HepG2 (cell line): ENCODE data around the gene VKORC1. TPM values are rescaled to one million over a fixed set of nuclear protein-coding genes. Genes with fewer than 3 reads are reported as not detected.

Experiments used
- ARNTL ChIP-seq: sonication (generic); formaldehyde crosslinking; IDR thresholded peaks from 2 replicates; pipeline ENCODE4 v1.4.0; 2020; ENCODE audit warnings: mild to moderate bottlenecking, missing genetic modification reagents
- HCFC1 ChIP-seq: fragments of 150-350 bp; IDR thresholded peaks from 2 replicates; pipeline ENCODE4 v1.6.1; 2014; ENCODE audit warnings: low read depth, low read length
- HES4 ChIP-seq: sonication (generic); formaldehyde crosslinking; IDR thresholded peaks from 2 replicates; pipeline ENCODE4 v1.9.0; 2021; ENCODE audit warnings: mild to moderate bottlenecking, missing genetic modification reagents, borderline replicate concordance
- IKZF4 ChIP-seq: sonication (generic); formaldehyde crosslinking; IDR thresholded peaks from 2 replicates; pipeline ENCODE4 v1.5.1; 2020; ENCODE audit warnings: borderline replicate concordance, mild to moderate bottlenecking, low read depth, missing genetic modification reagents; ENCODE audit errors: not compliant biosample characterization
- JUND ChIP-seq: sonication (generic); formaldehyde crosslinking; IDR thresholded peaks from 2 replicates; pipeline ENCODE4 v1.8.0; 2022; ENCODE audit warnings: mild to moderate bottlenecking, missing genetic modification reagents
- KLF12 ChIP-seq: sonication (generic); formaldehyde crosslinking; IDR thresholded peaks from 2 replicates; pipeline ENCODE4 v1.4.0; 2020; ENCODE audit warnings: missing genetic modification reagents, borderline replicate concordance
- KLF16 ChIP-seq, 2 experiments: sonication (generic) in 1 of 2; formaldehyde crosslinking in 1 of 2; IDR thresholded peaks; 2 replicates each; pipeline versions ENCODE4 v1.6.1 to v1.8.0; 2016 to 2023; ENCODE audit warnings: missing genetic modification reagents in 2 of 2, missing compliant biosample characterization in 1 of 2
- KLF9 ChIP-seq: IDR thresholded peaks from 2 replicates; pipeline ENCODE4 v1.6.1; 2016; ENCODE audit warnings: low read depth
- MXD4 ChIP-seq: IDR thresholded peaks from 2 replicates; pipeline ENCODE4 v1.6.1; 2016; ENCODE audit warnings: mild to moderate bottlenecking, missing biosample characterization, missing genetic modification reagents
- NFKB2 ChIP-seq: sonication (generic); formaldehyde crosslinking; IDR thresholded peaks from 2 replicates; pipeline ENCODE4 v1.4.0; 2020; ENCODE audit warnings: missing genetic modification reagents, borderline replicate concordance
- ZFY ChIP-seq: sonication (generic); formaldehyde crosslinking; IDR thresholded peaks from 2 replicates; pipeline ENCODE4 v1.4.0; 2020; ENCODE audit warnings: missing genetic modification reagents
- ZNF263 ChIP-seq: sonication (generic); formaldehyde crosslinking; IDR thresholded peaks from 2 replicates; pipeline ENCODE4 v1.4.0; 2020; ENCODE audit warnings: missing genetic modification reagents
- ZNF383 ChIP-seq: sonication (generic); formaldehyde crosslinking; IDR thresholded peaks from 2 replicates; pipeline ENCODE4 v1.4.0; 2020; ENCODE audit warnings: missing genetic modification reagents, mild to moderate bottlenecking, borderline replicate concordance
- ZNF605 ChIP-seq: sonication (generic); formaldehyde crosslinking; IDR thresholded peaks from 2 replicates; pipeline ENCODE4 v1.8.0; 2022; ENCODE audit warnings: mild to moderate bottlenecking, missing genetic modification reagents
- ZNF782 ChIP-seq: sonication (generic); formaldehyde crosslinking; IDR thresholded peaks from 2 replicates; pipeline ENCODE4 v1.4.0; 2020; ENCODE audit warnings: missing genetic modification reagents, mild to moderate bottlenecking, borderline replicate concordance
- ZNF891 ChIP-seq: sonication (generic); formaldehyde crosslinking; IDR thresholded peaks from 2 replicates; pipeline ENCODE4 v1.5.0; 2020; ENCODE audit warnings: mild to moderate bottlenecking, missing genetic modification reagents
- polyA plus RNA-seq, 8 experiments: library from polyadenylated mRNA; depleted of rRNA in 3 of 8; stranded (reverse) in 7 of 8; unstranded in 1 of 8; fragments of >200 nt; fragmentation: Illumina TruSeq in 4 of 8; extraction: Trizol in 4 of 8; gene quantifications; 2 replicates each; pipeline versions ENCODE4 v1.2.1 to v1.2.3, GENCODE V29; 2011 to 2016; ENCODE audit warnings: low read depth in 4 of 8, missing spikeins in 1 of 8, mixed read lengths in 1 of 8; ENCODE audit not compliant: insufficient read depth in 1 of 8
- total RNA-seq, 5 experiments: library from RNA; depleted of rRNA; stranded (reverse); fragments of >200 nt; fragmentation: Illumina TruSeq; extraction: Trizol; gene quantifications; 2 replicates each; pipeline ENCODE4 v1.2.3, GENCODE V29; 2016; ENCODE audit warnings: low read depth in 1 of 5
- TF ChIP-seq, protein P1 (sequence below): IDR thresholded peaks from 2 replicates; pipeline ENCODE4 v1.6.1; 2012; ENCODE audit warnings: inconsistent platforms
- TF ChIP-seq, protein P2 (sequence below): sonication (generic); formaldehyde crosslinking; IDR thresholded peaks from 2 replicates; pipeline ENCODE4 v1.5.0; 2020; ENCODE audit warnings: mild to moderate bottlenecking, missing genetic modification reagents, borderline replicate concordance
- TF ChIP-seq, protein P3 (sequence below): sonication (generic); formaldehyde crosslinking; IDR thresholded peaks from 2 replicates; pipeline ENCODE4 v1.8.1; 2023; ENCODE audit warnings: missing genetic modification reagents, inconsistent platforms, borderline replicate concordance
- TF ChIP-seq, protein P4 (sequence below): sonication (generic); formaldehyde crosslinking; IDR thresholded peaks from 2 replicates; pipeline ENCODE4 v1.5.0; 2020; ENCODE audit warnings: missing genetic modification reagents

VKORC1 gene
- total and polyA plus RNA-seq, 2 of the 13 experiments (the other 11 are each of a cell fraction or from before 2014, with no cell fraction given), result 141 to 615 TPM

DNA sequence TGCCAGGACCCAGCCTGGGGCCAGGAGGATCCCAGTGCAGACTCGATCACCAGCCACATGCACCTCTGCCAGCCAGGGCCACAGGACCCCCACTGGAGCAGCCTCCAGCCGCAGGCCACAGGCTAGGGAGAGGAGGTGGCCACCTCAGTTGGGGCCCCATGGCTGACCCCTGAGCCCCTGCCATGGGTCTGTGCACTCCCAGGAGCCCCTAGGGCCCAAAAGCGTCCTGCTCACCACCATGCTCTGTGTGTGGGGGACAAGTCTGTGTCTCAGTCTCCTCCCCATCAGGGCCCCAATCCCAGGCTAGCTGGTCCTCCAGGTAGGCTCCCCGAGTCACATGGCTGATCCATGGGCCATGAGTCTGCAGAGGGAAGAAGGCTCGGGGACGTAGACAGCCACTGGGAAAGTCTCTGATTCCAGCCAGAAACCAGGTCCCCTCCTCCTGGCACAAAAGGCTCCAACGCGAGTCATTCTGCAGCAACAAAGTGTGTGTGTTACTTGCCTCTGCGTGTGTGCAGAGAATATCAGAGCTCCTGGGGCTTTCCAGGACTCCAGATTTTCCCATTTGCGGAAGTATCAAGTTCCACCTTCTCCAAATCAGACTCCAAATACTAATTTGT lies 47.0 kb upstream of the VKORC1 start (continued):
- no peak for TF ChIP-seq ZNF605 (CRISPR knock-in tag)
- TF ChIP-seq ARNTL (CRISPR knock-in tag), result peak; percentile 43; the same call in 1 of the 2 replicates
- no peak for TF ChIP-seq HCFC1
- TF ChIP-seq KLF16 (CRISPR knock-in tag; IDR thresholded peaks at IDR 0.05), result no peak; a peak in 1 of 4 replicates
- TF ChIP-seq ZNF891, result 0 out of 2 replicates have a peak, but pooled peaks have one; percentile 50
- no peak for TF ChIP-seq NFKB2
- peak; percentile 34; the same call in 1 of the 2 replicates for TF ChIP-seq ZFY (CRISPR knock-in tag)
- TF ChIP-seq IKZF4 (CRISPR knock-in tag), result no peak
- TF ChIP-seq KLF9 (CRISPR knock-in tag), result no peak
- 0 out of 2 replicates have a peak, but pooled peaks have one; percentile 29 for TF ChIP-seq ZNF782 (CRISPR knock-in tag)
- TF ChIP-seq ZNF383, result no peak
- TF ChIP-seq HES4 (CRISPR knock-in tag), result no peak
- TF ChIP-seq KLF12 (CRISPR knock-in tag), result no peak
- TF ChIP-seq, protein P1, sequence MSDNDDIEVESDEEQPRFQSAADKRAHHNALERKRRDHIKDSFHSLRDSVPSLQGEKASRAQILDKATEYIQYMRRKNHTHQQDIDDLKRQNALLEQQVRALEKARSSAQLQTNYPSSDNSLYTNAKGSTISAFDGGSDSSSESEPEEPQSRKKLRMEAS, result peak; percentile 67; the same call in 1 of the 2 replicates
- no peak; the same call in 1 of the 2 replicates for TF ChIP-seq MXD4 (CRISPR knock-in tag)
- TF ChIP-seq, protein P2, sequence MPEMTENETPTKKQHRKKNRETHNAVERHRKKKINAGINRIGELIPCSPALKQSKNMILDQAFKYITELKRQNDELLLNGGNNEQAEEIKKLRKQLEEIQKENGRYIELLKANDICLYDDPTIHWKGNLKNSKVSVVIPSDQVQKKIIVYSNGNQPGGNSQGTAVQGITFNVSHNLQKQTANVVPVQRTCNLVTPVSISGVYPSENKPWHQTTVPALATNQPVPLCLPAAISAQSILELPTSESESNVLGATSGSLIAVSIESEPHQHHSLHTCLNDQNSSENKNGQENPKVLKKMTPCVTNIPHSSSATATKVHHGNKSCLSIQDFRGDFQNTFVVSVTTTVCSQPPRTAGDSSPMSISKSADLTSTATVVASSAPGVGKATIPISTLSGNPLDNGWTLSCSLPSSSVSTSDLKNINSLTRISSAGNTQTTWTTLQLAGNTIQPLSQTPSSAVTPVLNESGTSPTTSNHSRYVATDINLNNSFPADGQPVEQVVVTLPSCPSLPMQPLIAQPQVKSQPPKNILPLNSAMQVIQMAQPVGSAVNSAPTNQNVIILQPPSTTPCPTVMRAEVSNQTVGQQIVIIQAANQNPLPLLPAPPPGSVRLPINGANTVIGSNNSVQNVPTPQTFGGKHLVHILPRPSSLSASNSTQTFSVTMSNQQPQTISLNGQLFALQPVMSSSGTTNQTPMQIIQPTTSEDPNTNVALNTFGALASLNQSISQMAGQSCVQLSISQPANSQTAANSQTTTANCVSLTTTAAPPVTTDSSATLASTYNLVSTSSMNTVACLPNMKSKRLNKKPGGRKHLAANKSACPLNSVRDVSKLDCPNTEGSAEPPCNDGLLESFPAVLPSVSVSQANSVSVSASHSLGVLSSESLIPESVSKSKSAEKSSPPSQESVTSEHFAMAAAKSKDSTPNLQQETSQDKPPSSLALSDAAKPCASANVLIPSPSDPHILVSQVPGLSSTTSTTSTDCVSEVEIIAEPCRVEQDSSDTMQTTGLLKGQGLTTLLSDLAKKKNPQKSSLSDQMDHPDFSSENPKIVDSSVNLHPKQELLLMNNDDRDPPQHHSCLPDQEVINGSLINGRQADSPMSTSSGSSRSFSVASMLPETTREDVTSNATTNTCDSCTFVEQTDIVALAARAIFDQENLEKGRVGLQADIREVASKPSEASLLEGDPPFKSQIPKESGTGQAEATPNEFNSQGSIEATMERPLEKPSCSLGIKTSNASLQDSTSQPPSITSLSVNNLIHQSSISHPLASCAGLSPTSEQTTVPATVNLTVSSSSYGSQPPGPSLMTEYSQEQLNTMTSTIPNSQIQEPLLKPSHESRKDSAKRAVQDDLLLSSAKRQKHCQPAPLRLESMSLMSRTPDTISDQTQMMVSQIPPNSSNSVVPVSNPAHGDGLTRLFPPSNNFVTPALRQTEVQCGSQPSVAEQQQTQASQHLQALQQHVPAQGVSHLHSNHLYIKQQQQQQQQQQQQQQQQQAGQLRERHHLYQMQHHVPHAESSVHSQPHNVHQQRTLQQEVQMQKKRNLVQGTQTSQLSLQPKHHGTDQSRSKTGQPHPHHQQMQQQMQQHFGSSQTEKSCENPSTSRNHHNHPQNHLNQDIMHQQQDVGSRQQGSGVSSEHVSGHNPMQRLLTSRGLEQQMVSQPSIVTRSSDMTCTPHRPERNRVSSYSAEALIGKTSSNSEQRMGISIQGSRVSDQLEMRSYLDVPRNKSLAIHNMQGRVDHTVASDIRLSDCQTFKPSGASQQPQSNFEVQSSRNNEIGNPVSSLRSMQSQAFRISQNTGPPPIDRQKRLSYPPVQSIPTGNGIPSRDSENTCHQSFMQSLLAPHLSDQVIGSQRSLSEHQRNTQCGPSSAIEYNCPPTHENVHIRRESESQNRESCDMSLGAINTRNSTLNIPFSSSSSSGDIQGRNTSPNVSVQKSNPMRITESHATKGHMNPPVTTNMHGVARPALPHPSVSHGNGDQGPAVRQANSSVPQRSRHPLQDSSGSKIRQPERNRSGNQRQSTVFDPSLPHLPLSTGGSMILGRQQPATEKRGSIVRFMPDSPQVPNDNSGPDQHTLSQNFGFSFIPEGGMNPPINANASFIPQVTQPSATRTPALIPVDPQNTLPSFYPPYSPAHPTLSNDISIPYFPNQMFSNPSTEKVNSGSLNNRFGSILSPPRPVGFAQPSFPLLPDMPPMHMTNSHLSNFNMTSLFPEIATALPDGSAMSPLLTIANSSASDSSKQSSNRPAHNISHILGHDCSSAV (CRISPR knock-in tag), result no peak
- no peak for TF ChIP-seq JUND (CRISPR knock-in tag)
- TF ChIP-seq, protein P3, sequence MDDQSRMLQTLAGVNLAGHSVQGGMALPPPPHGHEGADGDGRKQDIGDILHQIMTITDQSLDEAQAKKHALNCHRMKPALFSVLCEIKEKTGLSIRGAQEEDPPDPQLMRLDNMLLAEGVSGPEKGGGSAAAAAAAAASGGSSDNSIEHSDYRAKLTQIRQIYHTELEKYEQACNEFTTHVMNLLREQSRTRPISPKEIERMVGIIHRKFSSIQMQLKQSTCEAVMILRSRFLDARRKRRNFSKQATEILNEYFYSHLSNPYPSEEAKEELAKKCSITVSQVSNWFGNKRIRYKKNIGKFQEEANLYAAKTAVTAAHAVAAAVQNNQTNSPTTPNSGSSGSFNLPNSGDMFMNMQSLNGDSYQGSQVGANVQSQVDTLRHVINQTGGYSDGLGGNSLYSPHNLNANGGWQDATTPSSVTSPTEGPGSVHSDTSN, result no peak
- peak; percentile 57; the same call in 1 of the 2 replicates for TF ChIP-seq ZNF263 (CRISPR knock-in tag)
- TF ChIP-seq, protein P4, sequence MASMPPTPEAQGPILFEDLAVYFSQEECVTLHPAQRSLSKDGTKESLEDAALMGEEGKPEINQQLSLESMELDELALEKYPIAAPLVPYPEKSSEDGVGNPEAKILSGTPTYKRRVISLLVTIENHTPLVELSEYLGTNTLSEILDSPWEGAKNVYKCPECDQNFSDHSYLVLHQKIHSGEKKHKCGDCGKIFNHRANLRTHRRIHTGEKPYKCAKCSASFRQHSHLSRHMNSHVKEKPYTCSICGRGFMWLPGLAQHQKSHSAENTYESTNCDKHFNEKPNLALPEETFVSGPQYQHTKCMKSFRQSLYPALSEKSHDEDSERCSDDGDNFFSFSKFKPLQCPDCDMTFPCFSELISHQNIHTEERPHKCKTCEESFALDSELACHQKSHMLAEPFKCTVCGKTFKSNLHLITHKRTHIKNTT, result 0 out of 2 replicates have a peak, but pooled peaks have one; percentile 43
